Esophagus mucosa (tissue), 1 donor: Measurements from ENCODE around the gene ARL6. TPM values are rescaled to one million over a fixed set of nuclear protein-coding genes. Genes with fewer than 3 reads are reported as not detected.
A peak's percentile ranks its signal among the peaks of the same experiment; 100 is the strongest.
"Not testable (repeated sequence)": the region's sequence is repeated elsewhere in the genome, so short reads cannot be mapped to it uniquely, and the experiment has no call there.

ENCODE experiments used
- ATAC-seq: fragments of 200-7000 bp; cut with Tn5 transposase; one replicate; pipeline ENCODE4 v1.9.1; 2020
- total RNA-seq: library from RNA; stranded (reverse); gene quantifications from one replicate; pipeline ENCODE4 v1.2.4, GENCODE V29; 2023
- donor health status: DM: yes; HTN: yes; CAD: no.

The ARL6 gene
- total RNA-seq, 1 donor from 2014 or later = 3.5 TPM

DNA sequence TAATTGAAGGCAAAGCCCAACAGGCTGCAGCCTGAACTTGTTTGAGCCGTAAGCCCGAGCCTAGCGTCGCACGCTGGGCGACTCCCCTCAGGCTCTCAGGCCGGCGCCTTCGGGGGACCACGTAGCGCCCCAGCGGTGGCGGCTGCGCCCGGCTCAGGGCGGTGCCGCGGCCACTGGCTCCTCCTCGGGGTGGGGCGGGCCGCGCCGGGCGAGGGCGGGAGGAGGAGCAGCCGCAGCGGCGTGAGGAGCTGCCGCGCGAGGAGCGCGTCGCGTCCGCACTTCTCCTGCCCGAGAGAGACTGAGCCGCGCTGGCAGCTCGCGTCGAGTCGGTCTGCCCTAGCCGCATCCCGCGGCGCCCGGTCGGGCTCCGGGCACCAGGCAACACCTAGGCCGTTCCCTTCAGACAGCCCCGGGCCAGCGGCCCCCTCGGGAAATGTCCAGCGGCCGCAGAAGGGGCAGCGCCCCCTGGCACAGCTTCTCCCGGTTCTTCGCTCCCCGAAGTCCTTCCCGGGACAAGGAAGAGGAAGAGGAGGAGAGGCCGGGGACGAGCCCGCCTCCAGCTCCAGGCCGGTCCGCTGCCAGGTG is 57.3 kb downstream of the ARL6 start, which contains the start of gene CRYBG3:
CRYBG3 (plus strand) TSS at position 238 of the 585 bp plus-strand sequence; CDS start at position 434, 196 bp downstream.
- ATAC-seq = peak; percentile 99

DNA sequence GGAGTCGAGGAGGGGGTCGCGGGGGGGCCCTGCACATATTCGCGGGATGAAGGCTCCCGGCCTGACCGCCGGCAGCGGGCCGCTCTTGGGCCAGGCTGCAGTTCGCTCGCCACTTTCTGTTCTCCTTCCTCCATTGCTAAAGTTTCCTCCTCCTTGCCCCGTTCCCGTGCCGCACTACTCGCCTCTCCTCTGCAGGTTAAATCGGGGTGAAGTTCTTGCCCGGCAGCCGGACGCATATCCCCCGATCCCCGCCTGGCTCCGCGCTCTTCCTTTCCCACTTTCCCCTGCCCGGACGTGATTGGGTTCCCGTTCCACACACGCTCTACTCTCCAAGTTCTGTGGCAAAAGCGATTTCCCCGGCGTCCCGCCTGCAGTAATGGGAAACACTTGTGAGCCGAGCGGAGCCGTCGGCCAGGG is 57.8 kb downstream of the ARL6 start:
- peak; percentile 26 for ATAC-seq

GRCh38 chr3:97823046-97824004 is 58.8 kb downstream of the ARL6 start:
- no peak for ATAC-seq

DNA sequence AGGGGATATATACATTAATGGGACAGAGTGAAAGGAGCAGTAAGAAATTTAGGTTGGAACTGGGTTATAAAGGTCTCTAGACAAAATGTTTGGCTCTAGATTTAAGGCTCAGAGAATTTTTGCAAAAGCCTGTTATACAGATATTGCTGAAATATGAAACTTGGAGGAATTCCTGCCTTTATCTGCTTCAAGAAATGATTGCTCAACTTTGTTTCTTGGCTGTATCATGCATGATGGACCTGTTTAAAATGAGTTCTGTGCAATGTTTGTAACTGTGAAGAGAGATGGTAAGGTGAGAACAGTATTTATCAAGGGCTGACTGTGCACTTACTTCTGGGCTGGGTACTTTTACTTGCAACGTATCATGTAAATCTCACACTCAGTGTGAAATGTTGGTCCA is 60.5 kb downstream of the ARL6 start:
- ATAC-seq = no peak

DNA sequence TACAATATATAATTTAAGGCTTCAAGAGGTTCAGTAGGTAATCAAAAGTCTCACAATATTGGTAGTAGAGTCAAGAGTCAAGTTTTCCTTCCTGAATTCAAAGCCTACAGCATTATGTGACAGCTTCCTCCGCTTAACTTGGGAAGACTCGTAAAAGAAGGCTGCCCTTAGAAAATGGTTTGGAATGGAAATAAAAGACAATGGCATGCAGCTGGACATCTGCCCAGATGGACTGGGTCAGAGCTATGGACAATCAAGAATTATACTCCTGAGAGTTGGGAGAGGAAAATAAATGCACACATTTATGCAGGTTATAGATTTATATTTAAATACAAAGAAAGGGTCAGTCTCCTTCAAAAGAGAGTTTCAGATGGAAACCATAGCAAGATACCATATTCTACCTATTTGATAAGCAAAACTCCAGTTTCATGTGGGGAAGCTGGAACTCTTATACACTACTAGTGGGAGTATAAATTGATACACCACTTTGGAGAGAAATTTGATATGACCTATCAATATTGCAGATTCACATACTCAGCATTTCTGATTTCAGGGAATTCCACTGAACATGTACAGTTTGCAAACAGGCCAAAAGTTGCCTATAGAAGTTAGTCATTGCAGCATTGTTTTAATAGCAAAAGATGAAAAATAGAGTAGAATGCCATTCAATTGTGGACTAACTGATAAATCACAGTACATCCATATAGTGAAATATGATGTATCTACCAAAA is 63.3 kb downstream of the ARL6 start:
- ATAC-seq = no peak

GRCh38 chr3:97829198-97829597 is 64.6 kb downstream of the ARL6 start:
- ATAC-seq = no peak

DNA sequence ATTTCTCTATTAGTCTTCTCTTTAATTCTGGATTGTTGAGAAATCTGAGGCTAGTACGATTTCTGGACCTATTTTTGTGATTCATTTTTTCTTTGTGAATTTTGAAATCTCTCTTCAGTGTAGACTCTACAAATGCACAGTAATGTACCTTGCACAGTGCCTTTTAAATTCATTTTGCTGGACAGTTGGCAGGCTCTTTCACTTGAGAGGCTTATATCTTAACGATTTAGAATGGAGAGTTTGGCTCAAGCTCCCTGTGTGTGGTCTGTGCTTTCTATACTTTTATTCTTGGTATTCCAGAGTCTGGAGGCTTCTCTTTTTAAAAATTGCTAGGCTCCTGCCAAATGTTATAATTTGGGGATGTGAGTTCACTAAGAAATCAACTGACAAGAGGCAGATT is 66.1 kb downstream of the ARL6 start:
- no peak for ATAC-seq

GRCh38 chr3:97831140-97831539 is 66.6 kb downstream of the ARL6 start:
- no peak for ATAC-seq

GRCh38 chr3:97833184-97833583 is 68.6 kb downstream of the ARL6 start:
- ATAC-seq = not testable (repeated sequence)

GRCh38 chr3:97835761-97836160 is 71.2 kb downstream of the ARL6 start:
- peak; percentile 25 for ATAC-seq

DNA sequence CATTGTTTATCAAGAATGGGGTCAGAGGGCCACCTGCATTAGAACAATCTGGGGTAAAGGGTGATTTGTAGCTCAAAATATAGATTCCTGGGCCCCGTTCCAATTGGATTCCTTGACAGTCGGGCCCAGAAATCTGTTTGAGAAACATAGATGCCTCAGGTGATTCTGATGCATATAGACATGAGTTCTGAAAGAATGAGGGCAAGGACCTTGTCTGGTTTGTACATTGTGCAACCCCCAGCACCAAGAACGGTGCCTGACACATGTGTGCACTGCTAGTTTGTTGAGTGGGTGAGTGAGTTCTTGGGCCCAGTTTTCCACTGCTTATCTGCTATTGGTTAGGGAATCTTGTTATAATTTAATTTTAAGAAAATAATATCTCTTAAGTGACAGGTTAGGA is 73.8 kb downstream of the ARL6 start:
- peak; percentile 67 for ATAC-seq

DNA sequence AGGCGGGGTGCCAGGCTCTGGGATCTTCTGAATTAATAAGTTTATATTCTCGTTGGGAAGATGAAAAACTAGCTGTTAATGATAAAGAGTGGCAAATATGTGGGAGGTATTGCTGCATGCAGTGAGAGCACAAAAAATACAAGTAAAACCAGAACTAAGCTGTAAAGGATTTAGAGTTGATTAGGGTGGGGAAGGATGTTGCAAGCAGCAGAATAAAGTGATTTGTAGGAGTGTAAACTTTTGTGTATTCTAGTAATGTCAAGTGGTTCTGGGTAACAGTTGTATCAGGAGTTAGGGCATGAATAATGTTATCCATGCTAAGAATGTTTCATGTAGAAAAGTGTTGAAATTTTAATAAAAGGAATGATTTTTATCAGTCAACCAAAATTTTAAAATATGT is 75.4 kb downstream of the ARL6 start:
- ATAC-seq = peak; percentile 81

DNA sequence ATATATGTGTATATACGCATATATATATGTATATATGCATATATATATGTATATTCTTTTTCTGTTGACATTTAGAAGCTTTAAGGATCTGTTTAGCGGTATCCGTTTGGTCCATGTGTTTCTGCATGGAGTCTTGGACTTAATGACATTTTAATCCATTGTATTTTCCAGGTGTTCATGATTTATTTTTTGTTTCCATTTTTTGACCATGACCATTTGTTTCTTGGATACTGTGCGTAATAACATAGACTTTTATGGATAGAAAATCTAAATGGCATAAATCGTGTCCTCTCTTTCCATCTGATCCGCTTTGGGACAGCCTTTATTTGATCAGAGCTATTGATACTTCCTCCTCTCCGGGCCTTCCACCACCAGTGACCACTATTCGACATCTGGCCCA is 76.7 kb downstream of the ARL6 start:
- no peak for ATAC-seq

DNA sequence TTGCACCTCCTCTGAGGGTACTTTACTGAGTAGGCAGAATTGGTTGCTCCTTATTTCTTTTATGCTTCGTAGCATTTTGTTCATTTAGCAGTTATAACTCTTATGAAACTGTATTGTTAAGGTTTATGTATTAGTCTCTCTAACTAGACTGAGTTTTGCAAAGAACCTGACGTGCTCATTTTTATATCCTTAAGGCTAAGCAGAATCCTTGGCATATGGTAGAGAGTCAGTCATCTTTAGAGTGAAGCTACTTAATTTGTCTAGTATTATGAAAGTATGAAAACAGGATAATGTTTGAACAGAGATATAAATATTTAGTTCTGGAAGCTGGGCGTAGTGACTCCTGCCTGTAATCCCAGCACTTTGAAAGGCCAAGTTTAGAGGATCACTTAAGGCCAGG is 77.4 kb downstream of the ARL6 start:
- no peak for ATAC-seq

DNA sequence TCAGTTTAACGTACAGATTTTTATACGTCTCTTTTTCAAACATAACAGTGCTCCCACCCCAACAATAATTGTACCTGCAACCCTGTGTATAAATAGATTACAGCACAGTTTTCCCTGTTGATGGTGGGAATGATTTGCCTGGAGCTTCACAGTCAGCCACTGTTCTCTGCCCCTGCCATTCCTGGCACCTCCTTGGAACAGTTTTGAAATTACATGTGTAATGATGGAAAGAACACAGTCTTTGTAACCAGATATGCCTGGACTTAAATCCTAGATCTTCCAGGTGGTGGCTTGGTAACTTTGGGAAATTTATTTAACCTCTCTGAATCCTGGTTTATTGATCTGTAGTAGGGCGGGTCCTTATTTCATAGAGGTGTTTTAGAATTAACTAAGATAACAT is 84.2 kb downstream of the ARL6 start:
- ATAC-seq = no peak

Other genes with a start within 250 kb of the ARL6 start
- 18.3 TPM for gene CRYBG3, start 57.3 kb downstream of the ARL6 start, total RNA-seq
- gene RIOX2, start 207.7 kb downstream of the ARL6 start, total RNA-seq = 33.6 TPM